HepG2 (cell line): ENCODE data around the gene CAPN11. TPM values are rescaled to one million over a fixed set of nuclear protein-coding genes. Genes with fewer than 3 reads are reported as not detected.

Source experiments
- ELF4 ChIP-seq: sonication (generic); formaldehyde crosslinking; IDR thresholded peaks from 2 replicates; pipeline ENCODE4 v1.5.0; 2020; ENCODE audit warnings: missing genetic modification reagents, mild to moderate bottlenecking, moderate library complexity, borderline replicate concordance
- HIVEP1 ChIP-seq: sonication (generic); formaldehyde crosslinking; IDR thresholded peaks from 2 replicates; pipeline ENCODE4 v1.4.0; 2020; ENCODE audit warnings: mild to moderate bottlenecking, missing genetic modification reagents
- KDM5B ChIP-seq: sonication (generic); formaldehyde crosslinking; IDR thresholded peaks from 2 replicates; pipeline ENCODE4 v1.4.0; 2020; ENCODE audit warnings: missing genetic modification reagents, mild to moderate bottlenecking, borderline replicate concordance
- LCORL ChIP-seq, 2 experiments: fragments of 450-650 bp in 1 of 2; sonication (generic) in 1 of 2; formaldehyde crosslinking in 1 of 2; IDR thresholded peaks; 2 replicates each; pipeline versions ENCODE4 v1.5.0 to v1.6.1; 2017 to 2020; ENCODE audit warnings: antibody characterized with exemption in 1 of 2, missing genetic modification reagents in 1 of 2
- MTA3 ChIP-seq: sonication (generic); formaldehyde crosslinking; IDR thresholded peaks from 2 replicates; pipeline ENCODE4 v1.4.0; 2020; ENCODE audit warnings: missing genetic modification reagents
- TBX2 ChIP-seq: sonication (generic); formaldehyde crosslinking; IDR thresholded peaks from 2 replicates; pipeline ENCODE4 v1.5.0; 2020; ENCODE audit warnings: missing genetic modification reagents, mild to moderate bottlenecking, borderline replicate concordance
- TOE1 ChIP-seq: sonication (generic); formaldehyde crosslinking; IDR thresholded peaks from 2 replicates; pipeline ENCODE4 v1.4.0; 2020; ENCODE audit warnings: mild to moderate bottlenecking, missing genetic modification reagents
- ZFP82 ChIP-seq: sonication (generic); formaldehyde crosslinking; IDR thresholded peaks from 2 replicates; pipeline ENCODE4 v1.5.1; 2020; ENCODE audit warnings: mild to moderate bottlenecking, missing genetic modification reagents, borderline replicate concordance
- ZNF260 ChIP-seq: sonication (generic); formaldehyde crosslinking; IDR thresholded peaks from 2 replicates; pipeline ENCODE4 v1.4.0; 2020; ENCODE audit warnings: missing genetic modification reagents, low read depth, mild to moderate bottlenecking, borderline replicate concordance
- polyA plus RNA-seq, 8 experiments: library from polyadenylated mRNA; depleted of rRNA in 3 of 8; stranded (reverse) in 7 of 8; unstranded in 1 of 8; fragments of >200 nt; fragmentation: Illumina TruSeq in 4 of 8; extraction: Trizol in 4 of 8; gene quantifications; 2 replicates each; pipeline versions ENCODE4 v1.2.1 to v1.2.3, GENCODE V29; 2011 to 2016; ENCODE audit warnings: low read depth in 4 of 8, missing spikeins in 1 of 8, mixed read lengths in 1 of 8; ENCODE audit not compliant: insufficient read depth in 1 of 8
- total RNA-seq, 5 experiments: library from RNA; depleted of rRNA; stranded (reverse); fragments of >200 nt; fragmentation: Illumina TruSeq; extraction: Trizol; gene quantifications; 2 replicates each; pipeline ENCODE4 v1.2.3, GENCODE V29; 2016; ENCODE audit warnings: low read depth in 1 of 5
- TF ChIP-seq, protein P1 (sequence below): fragments of 450-650 bp; IDR thresholded peaks from 2 replicates; pipeline ENCODE4 v1.6.1; 2017
- TF ChIP-seq, protein P2 (sequence below): sonication (generic); formaldehyde crosslinking; conservative IDR thresholded peaks from 2 replicates; pipeline ENCODE4 v1.4.0; 2020; ENCODE audit warnings: missing genetic modification reagents
- TF ChIP-seq, protein P3 (sequence below): sonication (generic); formaldehyde crosslinking; IDR thresholded peaks from one replicate; pipeline ENCODE4 v1.5.1; 2020; ENCODE audit warnings: mild to moderate bottlenecking, missing genetic modification reagents; ENCODE audit errors: not compliant biosample characterization
- TF ChIP-seq, protein P4 (sequence below), 2 experiments: IDR thresholded peaks; 2 replicates each; pipeline ENCODE4 v1.6.1; 2011 to 2012; ENCODE audit warnings: low read length in 2 of 2, borderline replicate concordance in 1 of 2, low read depth in 1 of 2, mild to moderate bottlenecking in 1 of 2, moderate library complexity in 1 of 2

The CAPN11 gene
- total and polyA plus RNA-seq, 2 of the 13 experiments (the other 11 are each of a cell fraction or from before 2014, with no cell fraction given): 0.07 to 0.11 TPM

DNA sequence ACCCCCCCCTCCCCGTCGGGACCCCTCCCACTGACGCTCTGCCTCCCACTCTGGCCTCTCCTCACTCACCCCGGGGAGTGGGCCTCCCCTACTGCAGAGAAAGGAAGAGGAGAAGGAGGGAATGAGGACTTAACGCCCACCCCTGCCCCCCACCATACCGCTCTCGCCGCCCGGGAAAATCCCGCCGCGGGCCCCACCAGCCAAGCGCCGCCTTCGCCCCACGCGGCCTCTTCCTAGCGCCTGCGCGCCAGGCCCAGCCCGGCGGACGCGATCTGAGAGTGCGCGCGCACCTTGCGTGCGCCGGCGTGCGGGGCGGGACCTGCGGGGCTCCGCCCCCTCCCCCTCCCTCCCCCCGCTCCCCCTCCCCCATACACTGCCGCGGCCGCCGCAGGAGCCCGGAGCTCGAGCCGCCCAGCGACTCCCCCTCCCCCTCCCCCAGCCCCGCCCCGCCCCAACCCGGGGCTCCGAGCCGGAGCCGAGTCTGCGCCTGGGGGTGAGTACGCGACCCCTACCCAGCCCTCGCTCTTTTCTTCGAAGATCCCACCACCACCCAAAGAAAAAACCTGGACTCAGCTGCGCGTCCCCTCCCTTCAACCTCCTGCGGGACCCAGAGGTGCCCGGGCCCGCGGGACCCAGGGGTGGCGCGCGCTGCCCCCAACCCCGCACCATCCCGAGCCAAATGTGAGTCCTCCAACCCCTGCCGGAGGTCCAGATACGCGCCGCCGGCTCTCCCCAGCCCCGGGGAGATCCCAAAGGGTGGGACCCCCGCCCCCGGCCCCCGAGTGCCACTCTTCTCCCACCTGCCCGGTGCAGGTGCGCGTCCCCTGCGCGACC, 31.2 kb upstream of the CAPN11 start, which contains the start of the genes MRPL14 and TMEM63B (continued):
- TF ChIP-seq HIVEP1 (CRISPR knock-in tag) (0 out of 2 replicates have a peak, but pooled peaks have one; percentile 11), ZFP82 (CRISPR knock-in tag) (no peak), LCORL (IDR thresholded peaks at IDR 0.05) (no peak), LCORL (CRISPR knock-in tag; IDR thresholded peaks at IDR 0.05) (0 out of 2 replicates have a peak, but pooled peaks have one; percentile 3), KDM5B (CRISPR knock-in tag) (no peak), MTA3 (CRISPR knock-in tag) (no peak), TBX2 (CRISPR knock-in tag) (peak; percentile 14; the same call in 1 of the 2 replicates), TOE1 (no peak), ZNF260 (CRISPR knock-in tag) (no peak), ELF4 (CRISPR knock-in tag) (no peak)
- TF ChIP-seq, protein P1, sequence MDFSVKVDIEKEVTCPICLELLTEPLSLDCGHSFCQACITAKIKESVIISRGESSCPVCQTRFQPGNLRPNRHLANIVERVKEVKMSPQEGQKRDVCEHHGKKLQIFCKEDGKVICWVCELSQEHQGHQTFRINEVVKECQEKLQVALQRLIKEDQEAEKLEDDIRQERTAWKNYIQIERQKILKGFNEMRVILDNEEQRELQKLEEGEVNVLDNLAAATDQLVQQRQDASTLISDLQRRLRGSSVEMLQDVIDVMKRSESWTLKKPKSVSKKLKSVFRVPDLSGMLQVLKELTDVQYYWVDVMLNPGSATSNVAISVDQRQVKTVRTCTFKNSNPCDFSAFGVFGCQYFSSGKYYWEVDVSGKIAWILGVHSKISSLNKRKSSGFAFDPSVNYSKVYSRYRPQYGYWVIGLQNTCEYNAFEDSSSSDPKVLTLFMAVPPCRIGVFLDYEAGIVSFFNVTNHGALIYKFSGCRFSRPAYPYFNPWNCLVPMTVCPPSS: no peak
- TF ChIP-seq, protein P2, sequence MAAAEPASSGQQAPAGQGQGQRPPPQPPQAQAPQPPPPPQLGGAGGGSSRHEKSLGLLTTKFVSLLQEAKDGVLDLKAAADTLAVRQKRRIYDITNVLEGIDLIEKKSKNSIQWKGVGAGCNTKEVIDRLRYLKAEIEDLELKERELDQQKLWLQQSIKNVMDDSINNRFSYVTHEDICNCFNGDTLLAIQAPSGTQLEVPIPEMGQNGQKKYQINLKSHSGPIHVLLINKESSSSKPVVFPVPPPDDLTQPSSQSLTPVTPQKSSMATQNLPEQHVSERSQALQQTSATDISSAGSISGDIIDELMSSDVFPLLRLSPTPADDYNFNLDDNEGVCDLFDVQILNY (CRISPR knock-in tag): 0 out of 2 replicates have a peak, but pooled peaks have one; percentile 24
- TF ChIP-seq, protein P3, sequence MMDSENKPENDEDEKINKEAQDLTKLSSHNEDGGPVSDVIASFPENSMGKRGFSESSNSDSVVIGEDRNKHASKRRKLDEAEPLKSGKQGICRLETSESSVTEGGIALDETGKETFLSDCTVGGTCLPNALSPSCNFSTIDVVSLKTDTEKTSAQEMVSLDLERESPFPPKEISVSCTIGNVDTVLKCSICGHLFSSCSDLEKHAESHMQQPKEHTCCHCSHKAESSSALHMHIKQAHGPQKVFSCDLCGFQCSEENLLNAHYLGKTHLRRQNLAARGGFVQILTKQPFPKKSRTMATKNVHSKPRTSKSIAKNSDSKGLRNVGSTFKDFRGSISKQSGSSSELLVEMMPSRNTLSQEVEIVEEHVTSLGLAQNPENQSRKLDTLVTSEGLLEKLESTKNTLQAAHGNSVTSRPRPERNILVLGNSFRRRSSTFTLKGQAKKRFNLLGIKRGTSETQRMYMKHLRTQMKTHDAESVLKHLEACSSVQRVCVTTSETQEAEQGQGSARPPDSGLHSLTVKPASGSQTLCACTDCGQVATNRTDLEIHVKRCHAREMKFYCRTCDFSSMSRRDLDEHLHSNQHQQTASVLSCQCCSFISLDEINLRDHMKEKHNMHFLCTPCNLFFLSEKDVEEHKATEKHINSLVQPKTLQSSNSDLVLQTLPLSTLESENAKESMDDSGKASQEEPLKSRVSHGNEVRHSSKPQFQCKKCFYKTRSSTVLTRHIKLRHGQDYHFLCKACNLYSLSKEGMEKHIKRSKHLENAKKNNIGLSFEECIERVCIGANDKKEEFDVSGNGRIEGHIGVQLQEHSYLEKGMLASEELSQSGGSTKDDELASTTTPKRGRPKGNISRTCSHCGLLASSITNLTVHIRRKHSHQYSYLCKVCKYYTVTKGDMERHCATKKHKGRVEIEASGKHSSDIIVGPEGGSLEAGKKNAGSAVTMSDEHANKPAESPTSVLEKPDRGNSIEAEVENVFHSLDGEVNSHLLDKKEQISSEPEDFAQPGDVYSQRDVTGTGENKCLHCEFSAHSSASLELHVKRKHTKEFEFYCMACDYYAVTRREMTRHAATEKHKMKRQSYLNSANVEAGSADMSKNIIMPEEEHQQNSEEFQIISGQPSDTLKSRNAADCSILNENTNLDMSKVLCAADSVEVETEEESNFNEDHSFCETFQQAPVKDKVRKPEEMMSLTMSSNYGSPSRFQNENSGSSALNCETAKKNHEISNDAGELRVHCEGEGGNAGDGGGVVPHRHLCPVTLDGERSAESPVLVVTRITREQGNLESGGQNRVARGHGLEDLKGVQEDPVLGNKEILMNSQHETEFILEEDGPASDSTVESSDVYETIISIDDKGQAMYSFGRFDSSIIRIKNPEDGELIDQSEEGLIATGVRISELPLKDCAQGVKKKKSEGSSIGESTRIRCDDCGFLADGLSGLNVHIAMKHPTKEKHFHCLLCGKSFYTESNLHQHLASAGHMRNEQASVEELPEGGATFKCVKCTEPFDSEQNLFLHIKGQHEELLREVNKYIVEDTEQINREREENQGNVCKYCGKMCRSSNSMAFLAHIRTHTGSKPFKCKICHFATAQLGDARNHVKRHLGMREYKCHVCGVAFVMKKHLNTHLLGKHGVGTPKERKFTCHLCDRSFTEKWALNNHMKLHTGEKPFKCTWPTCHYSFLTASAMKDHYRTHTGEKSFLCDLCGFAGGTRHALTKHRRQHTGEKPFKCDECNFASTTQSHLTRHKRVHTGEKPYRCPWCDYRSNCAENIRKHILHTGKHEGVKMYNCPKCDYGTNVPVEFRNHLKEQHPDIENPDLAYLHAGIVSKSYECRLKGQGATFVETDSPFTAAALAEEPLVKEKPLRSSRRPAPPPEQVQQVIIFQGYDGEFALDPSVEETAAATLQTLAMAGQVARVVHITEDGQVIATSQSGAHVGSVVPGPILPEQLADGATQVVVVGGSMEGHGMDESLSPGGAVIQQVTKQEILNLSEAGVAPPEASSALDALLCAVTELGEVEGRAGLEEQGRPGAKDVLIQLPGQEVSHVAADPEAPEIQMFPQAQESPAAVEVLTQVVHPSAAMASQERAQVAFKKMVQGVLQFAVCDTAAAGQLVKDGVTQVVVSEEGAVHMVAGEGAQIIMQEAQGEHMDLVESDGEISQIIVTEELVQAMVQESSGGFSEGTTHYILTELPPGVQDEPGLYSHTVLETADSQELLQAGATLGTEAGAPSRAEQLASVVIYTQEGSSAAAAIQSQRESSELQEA (CRISPR knock-in tag): no peak
- TF ChIP-seq, protein P4, sequence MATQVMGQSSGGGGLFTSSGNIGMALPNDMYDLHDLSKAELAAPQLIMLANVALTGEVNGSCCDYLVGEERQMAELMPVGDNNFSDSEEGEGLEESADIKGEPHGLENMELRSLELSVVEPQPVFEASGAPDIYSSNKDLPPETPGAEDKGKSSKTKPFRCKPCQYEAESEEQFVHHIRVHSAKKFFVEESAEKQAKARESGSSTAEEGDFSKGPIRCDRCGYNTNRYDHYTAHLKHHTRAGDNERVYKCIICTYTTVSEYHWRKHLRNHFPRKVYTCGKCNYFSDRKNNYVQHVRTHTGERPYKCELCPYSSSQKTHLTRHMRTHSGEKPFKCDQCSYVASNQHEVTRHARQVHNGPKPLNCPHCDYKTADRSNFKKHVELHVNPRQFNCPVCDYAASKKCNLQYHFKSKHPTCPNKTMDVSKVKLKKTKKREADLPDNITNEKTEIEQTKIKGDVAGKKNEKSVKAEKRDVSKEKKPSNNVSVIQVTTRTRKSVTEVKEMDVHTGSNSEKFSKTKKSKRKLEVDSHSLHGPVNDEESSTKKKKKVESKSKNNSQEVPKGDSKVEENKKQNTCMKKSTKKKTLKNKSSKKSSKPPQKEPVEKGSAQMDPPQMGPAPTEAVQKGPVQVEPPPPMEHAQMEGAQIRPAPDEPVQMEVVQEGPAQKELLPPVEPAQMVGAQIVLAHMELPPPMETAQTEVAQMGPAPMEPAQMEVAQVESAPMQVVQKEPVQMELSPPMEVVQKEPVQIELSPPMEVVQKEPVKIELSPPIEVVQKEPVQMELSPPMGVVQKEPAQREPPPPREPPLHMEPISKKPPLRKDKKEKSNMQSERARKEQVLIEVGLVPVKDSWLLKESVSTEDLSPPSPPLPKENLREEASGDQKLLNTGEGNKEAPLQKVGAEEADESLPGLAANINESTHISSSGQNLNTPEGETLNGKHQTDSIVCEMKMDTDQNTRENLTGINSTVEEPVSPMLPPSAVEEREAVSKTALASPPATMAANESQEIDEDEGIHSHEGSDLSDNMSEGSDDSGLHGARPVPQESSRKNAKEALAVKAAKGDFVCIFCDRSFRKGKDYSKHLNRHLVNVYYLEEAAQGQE (IDR thresholded peaks at IDR 0.05; ENCODE audit: borderline replicate concordance in 1 of 2, low read depth in 1 of 2, low read length in 2 of 2): no peak; a peak in 1 of 4 replicates
